AG04450 (cell line): ENCODE measurements around the gene SH3RF3. TPM values are rescaled to one million over a fixed set of nuclear protein-coding genes. Genes with fewer than 3 reads are reported as not detected.
A peak's percentile ranks its signal among the peaks of the same experiment; 100 is the strongest.

Source experiments
- CTCF ChIA-PET: fragments of 300-600, 350-600 bp; formaldehyde crosslinking; extraction: SDS; loops from one replicate; lab custom pipeline; 2022; ENCODE audit warnings: antibody characterized with exemption, inconsistent platforms; lab: Charles Lee
- POLR2A ChIA-PET: fragments of 350-600 bp; formaldehyde crosslinking; extraction: SDS; loops from one replicate; lab custom pipeline; 2021; ENCODE audit warnings: antibody characterized with exemption, inconsistent platforms; lab: Yijun Ruan, JAX
- DNase-seq: peaks from one replicate; pipeline ENCODE4 v3.0.0-alpha.2; 2011; ENCODE audit warnings: low read depth, low spot score
- H3K27ac ChIP-seq: one replicate; pipeline ENCODE4 v1.5.1; 2012; ENCODE audit warnings: low read depth, low read length, control low read depth
- H3K27me3 ChIP-seq: one replicate; pipeline ENCODE4 v1.6.0; 2012; ENCODE audit warnings: low read length; ENCODE audit not compliant: control insufficient read depth, insufficient read depth
- H3K4me3 ChIP-seq: 2 replicates; pipeline ENCODE4 v1.5.1; 2011; ENCODE audit warnings: mild to moderate bottlenecking, low read depth, low read length, control low read depth
- H3K9me3 ChIP-seq: 2 replicates; pipeline ENCODE4 v1.5.1; 2012; ENCODE audit warnings: low read length; ENCODE audit not compliant: control insufficient read depth, insufficient read depth
- polyA plus RNA-seq: library from polyadenylated mRNA; depleted of rRNA; stranded (reverse); fragments of >200 nt; gene quantifications from 2 replicates; pipeline ENCODE4 v1.2.3, GENCODE V29; 2011
- TF ChIP-seq, protein P1 (sequence below): IDR thresholded peaks from 2 replicates; pipeline ENCODE4 v1.5.1; 2011; ENCODE audit warnings: low read depth, low read length, control low read depth, inconsistent platforms

The SH3RF3 gene
- polyA plus RNA-seq, 1 experiment, result 5.7 TPM

DNA sequence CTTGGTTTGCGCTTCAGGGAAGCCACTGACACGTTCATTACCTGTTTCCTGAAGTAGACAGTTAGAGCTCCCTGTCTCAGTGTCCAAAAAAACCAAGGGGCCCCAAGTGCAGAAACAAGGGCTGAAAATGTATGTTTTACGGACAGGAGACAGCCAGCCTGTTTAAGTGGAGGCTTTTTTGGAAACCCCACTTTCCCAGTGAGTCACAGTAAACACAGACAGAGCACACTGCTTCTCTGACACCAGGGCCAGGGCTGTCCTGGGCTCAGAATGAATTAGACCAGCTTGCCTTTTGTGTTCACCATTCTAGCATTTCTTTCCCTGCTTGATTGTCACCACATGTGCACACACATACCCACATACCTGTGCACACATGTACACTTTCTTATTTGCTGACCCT, 128.6 kb downstream of the SH3RF3 start:
- CTCF ChIA-PET, result interaction anchor here (1.2 kb wide), 1 partner anchor 129 kb away, joined by 4 read pairs; the partner anchor contains the start of gene SH3RF3

DNA sequence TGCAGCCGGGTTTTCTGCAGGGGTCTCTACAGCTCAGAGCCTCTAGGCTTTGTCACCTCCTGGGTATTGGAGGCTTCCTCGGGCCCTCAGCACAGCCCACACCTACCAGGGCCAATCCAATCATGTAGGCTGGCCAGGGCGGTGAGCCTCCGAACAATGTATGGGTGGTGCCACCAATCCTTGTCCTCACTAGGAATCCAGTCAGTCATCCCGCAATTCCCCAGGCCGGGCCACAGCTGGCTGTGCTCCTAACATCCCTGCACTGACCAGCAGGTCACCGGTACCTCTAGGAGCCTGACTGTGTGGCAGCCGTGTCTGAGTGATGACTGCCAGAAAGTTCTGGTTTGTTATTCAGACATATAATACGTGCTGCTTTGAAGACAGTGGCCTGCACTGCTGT, 129.4 kb downstream of the SH3RF3 start:
- DNase-seq, result no peak
- ChIA-PET CTCF (no interaction called here), POLR2A (no interaction called here)
- no peak overlapping the region for H3K4me3 ChIP-seq
- TF ChIP-seq, protein P1, sequence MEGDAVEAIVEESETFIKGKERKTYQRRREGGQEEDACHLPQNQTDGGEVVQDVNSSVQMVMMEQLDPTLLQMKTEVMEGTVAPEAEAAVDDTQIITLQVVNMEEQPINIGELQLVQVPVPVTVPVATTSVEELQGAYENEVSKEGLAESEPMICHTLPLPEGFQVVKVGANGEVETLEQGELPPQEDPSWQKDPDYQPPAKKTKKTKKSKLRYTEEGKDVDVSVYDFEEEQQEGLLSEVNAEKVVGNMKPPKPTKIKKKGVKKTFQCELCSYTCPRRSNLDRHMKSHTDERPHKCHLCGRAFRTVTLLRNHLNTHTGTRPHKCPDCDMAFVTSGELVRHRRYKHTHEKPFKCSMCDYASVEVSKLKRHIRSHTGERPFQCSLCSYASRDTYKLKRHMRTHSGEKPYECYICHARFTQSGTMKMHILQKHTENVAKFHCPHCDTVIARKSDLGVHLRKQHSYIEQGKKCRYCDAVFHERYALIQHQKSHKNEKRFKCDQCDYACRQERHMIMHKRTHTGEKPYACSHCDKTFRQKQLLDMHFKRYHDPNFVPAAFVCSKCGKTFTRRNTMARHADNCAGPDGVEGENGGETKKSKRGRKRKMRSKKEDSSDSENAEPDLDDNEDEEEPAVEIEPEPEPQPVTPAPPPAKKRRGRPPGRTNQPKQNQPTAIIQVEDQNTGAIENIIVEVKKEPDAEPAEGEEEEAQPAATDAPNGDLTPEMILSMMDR, result no peak
- no peaks in the 10 kb centered on the region for H3K9me3 ChIP-seq
- H3K27me3 ChIP-seq, result no peaks in the 10 kb centered on the region
- no peak overlapping the region for H3K27ac ChIP-seq

More for the DNA sequence above, 128.6 kb downstream of the SH3RF3 start:
- H3K27me3 ChIP-seq, result no peaks in the 10 kb centered on the region
- H3K9me3 ChIP-seq, result no peaks in the 10 kb centered on the region
- H3K4me3 ChIP-seq, result no peak overlapping the region
- TF ChIP-seq, protein P1, result no peak
- H3K27ac ChIP-seq, result peak overlapping the region; percentile 52
- POLR2A ChIA-PET, result no interaction called here
- DNase-seq, result no peak

DNA sequence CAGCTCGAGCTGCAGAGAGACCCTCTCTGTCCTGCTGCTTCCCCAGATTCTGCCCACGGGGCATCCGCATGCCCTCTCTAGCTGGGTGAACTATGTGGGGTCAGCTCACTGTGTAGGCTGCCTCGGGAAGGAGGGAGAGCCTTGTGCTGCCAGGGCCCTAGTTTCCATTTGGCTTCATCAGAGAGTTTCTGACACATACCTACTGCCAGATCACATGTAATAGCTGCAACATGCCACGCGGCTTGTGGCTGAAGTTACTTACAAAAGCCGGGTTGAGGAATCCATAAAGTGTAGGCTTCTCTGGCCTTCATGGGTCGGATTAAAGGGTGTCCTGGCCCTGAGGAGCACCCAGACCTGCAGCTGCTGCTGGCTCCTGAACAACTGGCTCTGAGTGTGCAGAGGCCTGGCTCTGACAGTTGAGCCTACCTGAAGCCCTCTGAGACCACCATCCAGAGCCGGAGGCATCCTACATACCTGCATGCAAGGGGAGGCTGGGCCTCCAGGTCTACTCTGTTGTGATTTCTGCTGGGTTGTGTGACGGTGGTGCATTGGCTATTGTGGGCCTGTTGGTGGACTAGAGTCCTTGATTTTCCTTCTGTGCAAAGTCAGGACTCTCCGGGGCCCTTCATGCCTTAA, 130.0 kb downstream of the SH3RF3 start:
- no peaks in the 10 kb centered on the region; the same call in 1 of the 2 replicates for H3K9me3 ChIP-seq
- ChIA-PET POLR2A (no interaction called here), CTCF (no interaction called here)
- H3K27ac ChIP-seq, result no peak overlapping the region
- no peak for DNase-seq
- no peaks in the 10 kb centered on the region for H3K27me3 ChIP-seq
- TF ChIP-seq, protein P1, result no peak
- H3K4me3 ChIP-seq, result no peak overlapping the region

GRCh38 chr2:109259671-109260070, 130.7 kb downstream of the SH3RF3 start:
- Histone ChIP-seq H3K9me3 (no peaks in the 10 kb centered on the region; the same call in 1 of the 2 replicates), H3K27me3 (no peaks in the 10 kb centered on the region), H3K4me3 (no peak overlapping the region), H3K27ac (no peak overlapping the region)
- ChIA-PET POLR2A (no interaction called here), CTCF (no interaction called here)
- TF ChIP-seq, protein P1, result no peak
- DNase-seq, result no peak

GRCh38 chr2:109260116-109260855, 131.3 kb downstream of the SH3RF3 start:
- no peak for DNase-seq
- Histone ChIP-seq H3K9me3 (no peaks in the 10 kb centered on the region; the same call in 1 of the 2 replicates), H3K27ac (no peak overlapping the region), H3K4me3 (no peak overlapping the region), H3K27me3 (no peaks in the 10 kb centered on the region)
- CTCF ChIA-PET, result interaction anchor here (1.5 kb wide), 1 partner anchor 67 kb away, joined by 3 read pairs; no protein-coding TSS in a partner anchor
- TF ChIP-seq, protein P1, result no peak
- POLR2A ChIA-PET, result no interaction called here
